Activated CD4-positive, CD25-positive, alpha-beta regulatory T cell treated with anti-CD3 and anti-CD28 coated beads, Interleukin-2, amount 50 U/mL, for 24 hours (primary cell): ENCODE measurements around the gene SRCAP.
"Not testable (repeated sequence)": the region's sequence is repeated elsewhere in the genome, so short reads cannot be mapped to it uniquely, and the experiment has no call there.

Source experiments
- ATAC-seq, 2 donors: fragments of 150-1000 bp; cut with Tn5 transposase; one replicate each; pipeline ENCODE4 v1.10.0; 2021; ENCODE audit warnings: mild to moderate bottlenecking in 1 of 2, moderate library complexity in 1 of 2

Gene SRCAP

GRCh38 chr16:30664616-30665109 lies 34.3 kb upstream of the SRCAP start:
- no peak for ATAC-seq

GRCh38 chr16:30665155-30665829 lies 33.7 kb upstream of the SRCAP start:
- ATAC-seq = no peak

GRCh38 chr16:30665830-30666190 lies 33.2 kb upstream of the SRCAP start:
- ATAC-seq = no peak

GRCh38 chr16:30666681-30667080 lies 32.3 kb upstream of the SRCAP start:
- ATAC-seq = no peak

- no peak for ATAC-seq
Observed at GRCh38 chr16:30667361-30667905, 31.5 kb upstream of the SRCAP start.

GRCh38 chr16:30668393-30668792 lies 30.6 kb upstream of the SRCAP start:
- no peak for ATAC-seq

- ATAC-seq = peak; percentile 18 to 32
Observed at GRCh38 chr16:30669026-30669902, 29.7 kb upstream of the SRCAP start.

GRCh38 chr16:30669903-30670824 lies 28.8 kb upstream of the SRCAP start:
- peak in 1 of 2 donors; percentile 7 for ATAC-seq

- ATAC-seq = no peak
Observed at GRCh38 chr16:30675143-30675542, 23.8 kb upstream of the SRCAP start.

- no peak for ATAC-seq
Observed at GRCh38 chr16:30677931-30678585, 20.9 kb upstream of the SRCAP start.

GRCh38 chr16:30678586-30678970 lies 20.4 kb upstream of the SRCAP start:
- no peak for ATAC-seq

GRCh38 chr16:30680326-30680725 lies 18.6 kb upstream of the SRCAP start:
- no peak for ATAC-seq

- no peak for ATAC-seq
Observed at GRCh38 chr16:30688701-30689100, 10.3 kb upstream of the SRCAP start.

- no peak for ATAC-seq
Observed at GRCh38 chr16:30691907-30692306, 7.1 kb upstream of the SRCAP start.

- ATAC-seq = no peak
Observed at GRCh38 chr16:30692396-30693064, 6.4 kb upstream of the SRCAP start.

GRCh38 chr16:30694926-30695693 lies 3.9 kb upstream of the SRCAP start:
- ATAC-seq = no peak

- not testable (repeated sequence) for ATAC-seq
Observed at GRCh38 chr16:30696646-30697045, 2.3 kb upstream of the SRCAP start.

GRCh38 chr16:30697264-30698138 lies 1.5 kb upstream of the SRCAP start:
- ATAC-seq = peak; percentile 89 to 90

- ATAC-seq = peak; percentile 68 to 76
Observed at GRCh38 chr16:30698139-30698815, 694 bp upstream of the SRCAP start.
